Caco-2 (cell line): ENCODE results near the gene TMEM145. TPM values are rescaled to one million over a fixed set of nuclear protein-coding genes. Genes with fewer than 3 reads are reported as not detected.

Experiments
- BruUV-seq: library from RNA; stranded (reverse); fragments of 400-500 nt; replicated peaks from 2 replicates; lab custom pipeline; 2021; lab: Mats Ljungman, UMichigan
- CTCF ChIA-PET: fragments of 300-600 bp; sonication (Branson Sonifier 250); formaldehyde crosslinking; loops from one replicate; lab custom pipeline; 2022; ENCODE audit warnings: antibody characterized with exemption; lab: Charles Lee
- POLR2A ChIA-PET: fragments of 300-600 bp; sonication (Branson Sonifier 250); formaldehyde crosslinking; loops from one replicate; lab custom pipeline; 2022; ENCODE audit warnings: antibody characterized with exemption; lab: Charles Lee
- DNase-seq, 2 experiments: peaks; one replicate each; pipeline versions ENCODE4 v3.0.0 to v3.0.0-alpha.2; 2020 to 2022
- H3K27me3 ChIP-seq: replicated peaks from 2 replicates; pipeline ENCODE4 v1.6.0; 2011; ENCODE audit warnings: low read length; ENCODE audit not compliant: control insufficient read depth, insufficient read depth
- H3K36me3 ChIP-seq: 2 replicates; pipeline ENCODE4 v1.5.1; 2011; ENCODE audit warnings: low read length; ENCODE audit not compliant: control insufficient read depth, insufficient read depth
- H3K4me1 ChIP-seq: fragments of 250-450 bp; sonication (Bioruptor Pico); 2 replicates; pipeline ENCODE4 v1.5.1; 2020; ENCODE audit warnings: mild to moderate bottlenecking
- H3K4me3 ChIP-seq: 2 replicates; pipeline ENCODE4 v1.5.1; 2011; ENCODE audit warnings: low read depth, mild to moderate bottlenecking, control low read depth, low read length
- H3K9me3 ChIP-seq: fragments of 250-450 bp; sonication (Bioruptor Pico); 2 replicates; pipeline ENCODE4 v1.5.1; 2020; ENCODE audit warnings: mild to moderate bottlenecking, moderate library complexity
- H3K27ac Mint-ChIP-seq: one replicate; pipeline ENCODE4 v1.8.0; 2022; ENCODE audit warnings: mixed read lengths; ENCODE audit not compliant: unreplicated experiment
- H3K27me3 Mint-ChIP-seq: one replicate; pipeline ENCODE4 v1.8.0; 2022; ENCODE audit warnings: mixed read lengths; ENCODE audit not compliant: insufficient read depth, unreplicated experiment
- H3K36me3 Mint-ChIP-seq: one replicate; pipeline ENCODE4 v1.8.0; 2022; ENCODE audit warnings: mild to moderate bottlenecking, mixed read lengths; ENCODE audit not compliant: insufficient read depth, unreplicated experiment
- H3K4me1 Mint-ChIP-seq: one replicate; pipeline ENCODE4 v1.8.0; 2022; ENCODE audit warnings: low read depth, mixed read lengths; ENCODE audit not compliant: unreplicated experiment
- H3K4me3 Mint-ChIP-seq: one replicate; pipeline ENCODE4 v1.8.0; 2022; ENCODE audit warnings: mild to moderate bottlenecking, moderate library complexity, mixed read lengths; ENCODE audit not compliant: unreplicated experiment
- H3K9me3 Mint-ChIP-seq: one replicate; pipeline ENCODE4 v1.8.0; 2022; ENCODE audit warnings: mixed read lengths; ENCODE audit not compliant: unreplicated experiment
- CTCF ChIP-seq, 2 experiments: fragments of 200-600 bp in 1 of 2; IDR thresholded peaks; 1 replicate in 1 of 2; 2 replicates in 1 of 2; pipeline versions ENCODE4 v1.5.1 to v1.8.0; 2011 to 2022; ENCODE audit warnings: antibody characterized with exemption in 1 of 2, control low read depth in 1 of 2, inconsistent platforms in 1 of 2, low read depth in 1 of 2, low read length in 1 of 2, mild to moderate bottlenecking in 1 of 2, moderate library complexity in 1 of 2; ENCODE audit not compliant: insufficient read depth in 1 of 2, severe bottlenecking in 1 of 2, unreplicated experiment in 1 of 2
- intact Hi-C: fragments of 100-400 bp; cut with micrococcal nuclease; formaldehyde crosslinking; loops from one replicate; pipeline ENCODE4 v1.10.0; 2022; ENCODE audit not compliant: unreplicated experiment
- total RNA-seq: library from RNA; stranded (reverse); gene quantifications from 2 replicates; pipeline ENCODE4 v1.2.3, GENCODE V29; 2022

The TMEM145 gene
- total RNA-seq, 1 experiment from 2014 or later: 2.2 TPM

GRCh38 chr19:42297039-42297438, 16.1 kb upstream of the TMEM145 start:
- no peak overlapping the region for H3K27ac Mint-ChIP-seq
- Histone ChIP-seq H3K27me3 (no peaks in the 10 kb centered on the region), H3K4me1 (peaks cover 4% of the 10 kb centered on the region; the same call in 1 of the 2 replicates), H3K9me3 (no peaks in the 10 kb centered on the region), H3K4me3 (no peak overlapping the region), H3K36me3 (peaks cover 10% of the 10 kb centered on the region)
- peaks cover 6% of the 10 kb centered on the region for H3K4me1 Mint-ChIP-seq
- CTCF ChIA-PET: interaction anchor here (0.7 to 1.0 kb wide), 2 partner anchors 41 to 54 kb away, joined by 3 to 7 read pairs; partner anchors contain the start of genes ERF and GSK3A
- H3K27me3 Mint-ChIP-seq: no peaks in the 10 kb centered on the region
- POLR2A ChIA-PET: no interaction called here
- TF ChIP-seq CTCF (IDR thresholded peaks at IDR 0.05; ENCODE audit: insufficient read depth in 1 of 2, low read depth in 1 of 2, low read length in 1 of 2, severe bottlenecking in 1 of 2, unreplicated experiment in 1 of 2): no peak
- H3K36me3 Mint-ChIP-seq: peaks cover 50% of the 10 kb centered on the region
- intact Hi-C loops: no loop called here
- BruUV-seq: no TSS peak
- no peak overlapping the region for H3K4me3 Mint-ChIP-seq
- H3K9me3 Mint-ChIP-seq: no peaks in the 10 kb centered on the region
- DNase-seq: no peak

DNA sequence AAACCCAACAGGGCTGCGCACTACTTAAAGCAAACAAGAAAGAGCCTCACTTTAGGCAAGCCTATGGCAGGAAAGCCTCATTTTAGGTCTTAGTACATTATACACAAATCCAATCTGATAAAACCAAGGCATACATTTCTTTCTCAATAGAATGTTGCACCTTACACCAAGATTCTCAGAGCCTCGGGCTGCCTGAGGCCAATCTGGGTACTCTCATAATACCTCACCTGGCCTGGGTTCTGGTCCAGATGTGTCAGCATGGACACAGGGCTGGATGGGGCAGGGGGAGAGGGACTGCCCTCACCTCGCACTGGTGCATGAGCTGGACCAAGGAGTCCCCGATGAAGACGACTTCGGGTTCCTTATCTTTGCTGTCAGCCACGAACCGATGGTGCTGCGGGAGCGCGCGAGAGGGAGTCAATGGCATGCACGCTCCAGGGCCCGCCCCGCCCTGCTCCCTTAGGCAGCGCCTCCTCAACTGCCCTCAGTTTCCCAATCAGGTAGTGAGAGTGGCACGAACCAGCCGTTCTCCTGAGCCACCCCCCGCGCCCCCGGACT, 11.4 kb upstream of the TMEM145 start, which contains the start of gene PRR19:
Gene PRR19, plus strand, starts transcription at position 487 of the 558 bp plus-strand sequence. CDS start 7,453 bp downstream, outside the sequence.
- CTCF ChIA-PET: interaction anchor here (0.6 to 1.2 kb wide), 3 partner anchors 12 to 1162 kb away, joined by 3 to 6 read pairs (median 3); no protein-coding TSS in a partner anchor

More for the DNA sequence above, 11.4 kb upstream of the TMEM145 start, which contains the start of gene PRR19:
- H3K9me3 Mint-ChIP-seq: peaks cover 2% of the 10 kb centered on the region
- TSS peak; percentile 75 for BruUV-seq
- no peaks in the 10 kb centered on the region for H3K27me3 Mint-ChIP-seq
- H3K4me3 Mint-ChIP-seq: peak within 1 kb of the TSS; percentile 98
- POLR2A ChIA-PET: interaction anchor here (0.7 kb wide), 1 partner anchor 122 kb away, joined by 4 read pairs; no protein-coding TSS in a partner anchor
- H3K4me1 Mint-ChIP-seq: peaks cover 14% of the 10 kb centered on the region
- no peak for DNase-seq
- no peaks in the 10 kb centered on the region for H3K9me3 ChIP-seq
- peaks cover 8% of the 10 kb centered on the region for H3K36me3 ChIP-seq
- no peaks in the 10 kb centered on the region for H3K27me3 ChIP-seq
- peak within 1 kb of the TSS; percentile 64 for H3K4me3 ChIP-seq
- peaks cover 10% of the 10 kb centered on the region for H3K4me1 ChIP-seq
- intact Hi-C loops: loop anchor here (1.0 kb wide), 3 partner anchors 24 to 58 kb away; partner anchors contain the start of gene MEGF8
- H3K36me3 Mint-ChIP-seq: peaks cover 34% of the 10 kb centered on the region
- H3K27ac Mint-ChIP-seq: peak within 1 kb of the TSS; percentile 94
- no peak for TF ChIP-seq CTCF (IDR thresholded peaks at IDR 0.05; ENCODE audit: insufficient read depth in 1 of 2, low read depth in 1 of 2, low read length in 1 of 2, severe bottlenecking in 1 of 2, unreplicated experiment in 1 of 2)
